Measurements from ENCODE around the gene TTC36.
A peak's percentile ranks its signal among the peaks of the same experiment; 100 is the strongest.
"Not testable (repeated sequence)": the region's sequence is repeated elsewhere in the genome, so short reads cannot be mapped to it uniquely, and the experiment has no call there.

Gene TTC36

GRCh38 chr11:118527109-118527508 is at the start of gene TTC36:
TTC36 (plus strand) TSS chr11:118527474; CDS start chr11:118527495, 21 bp downstream.
- no peak for DNase-seq

GRCh38 chr11:118481238-118481637 is 46.0 kb upstream of the TTC36 start:
- DNase-seq, result not testable (repeated sequence)

GRCh38 chr11:118484405-118484804 is 42.9 kb upstream of the TTC36 start:
- DNase-seq, result no peak

GRCh38 chr11:118485273-118485672 is 42.0 kb upstream of the TTC36 start:
- DNase-seq, result no peak

- peak; percentile 57 for DNase-seq
Measured at GRCh38 chr11:118488480-118489109, 38.7 kb upstream of the TTC36 start.

- DNase-seq, result no peak
Measured at GRCh38 chr11:118491041-118491440, 36.2 kb upstream of the TTC36 start.

- DNase-seq, result no peak
Measured at GRCh38 chr11:118497831-118498230, 29.4 kb upstream of the TTC36 start.

- DNase-seq, result no peak
Measured at GRCh38 chr11:118503216-118503615, 24.1 kb upstream of the TTC36 start.

- no peak for DNase-seq
Measured at GRCh38 chr11:118511601-118512000, 15.7 kb upstream of the TTC36 start.

GRCh38 chr11:118514103-118514502 is 13.2 kb upstream of the TTC36 start:
- DNase-seq, result peak; percentile 75

- DNase-seq, result no peak
Measured at GRCh38 chr11:118519549-118519948, 7.7 kb upstream of the TTC36 start.

- no peak for DNase-seq
Measured at GRCh38 chr11:118521892-118522311, 5.4 kb upstream of the TTC36 start.

- DNase-seq, result no peak
Measured at GRCh38 chr11:118522571-118523072, 4.7 kb upstream of the TTC36 start.

GRCh38 chr11:118524356-118524755 is 2.9 kb upstream of the TTC36 start:
- DNase-seq, result no peak

- peak; percentile 64 for DNase-seq
Measured at GRCh38 chr11:118524757-118525470, 2.4 kb upstream of the TTC36 start.

- DNase-seq, result no peak
Measured at GRCh38 chr11:118526688-118527087, 586 bp upstream of the TTC36 start.

- DNase-seq, result no peak
Measured at GRCh38 chr11:118528511-118528910, 1.2 kb downstream of the TTC36 start.

GRCh38 chr11:118529584-118530175 is 2.4 kb downstream of the TTC36 start:
- DNase-seq, result no peak

- no peak for DNase-seq
Measured at GRCh38 chr11:118530180-118530682, 3.0 kb downstream of the TTC36 start.

- peak; percentile 79 for DNase-seq
Measured at GRCh38 chr11:118530683-118531596, 3.7 kb downstream of the TTC36 start, which contains the start of gene TMEM25. TMEM25 (plus strand) TSS chr11:118531192; CDS start chr11:118531802, 610 bp downstream.

GRCh38 chr11:118531597-118532084 is 4.4 kb downstream of the TTC36 start:
- no peak for DNase-seq

GRCh38 chr11:118532091-118532490 is 4.8 kb downstream of the TTC36 start:
- DNase-seq, result no peak
